HPDE6-E6E7 (cell line): ENCODE data around the gene GSC.
"Not testable (repeated sequence)": the region's sequence is repeated elsewhere in the genome, so short reads cannot be mapped to it uniquely, and the experiment has no call there.

ENCODE experiments used
- DNase-seq: peaks from one replicate; pipeline ENCODE4 v3.0.0; 2011; ENCODE audit warnings: missing footprints; ENCODE audit errors: extremely low spot score

The GSC gene

DNA sequence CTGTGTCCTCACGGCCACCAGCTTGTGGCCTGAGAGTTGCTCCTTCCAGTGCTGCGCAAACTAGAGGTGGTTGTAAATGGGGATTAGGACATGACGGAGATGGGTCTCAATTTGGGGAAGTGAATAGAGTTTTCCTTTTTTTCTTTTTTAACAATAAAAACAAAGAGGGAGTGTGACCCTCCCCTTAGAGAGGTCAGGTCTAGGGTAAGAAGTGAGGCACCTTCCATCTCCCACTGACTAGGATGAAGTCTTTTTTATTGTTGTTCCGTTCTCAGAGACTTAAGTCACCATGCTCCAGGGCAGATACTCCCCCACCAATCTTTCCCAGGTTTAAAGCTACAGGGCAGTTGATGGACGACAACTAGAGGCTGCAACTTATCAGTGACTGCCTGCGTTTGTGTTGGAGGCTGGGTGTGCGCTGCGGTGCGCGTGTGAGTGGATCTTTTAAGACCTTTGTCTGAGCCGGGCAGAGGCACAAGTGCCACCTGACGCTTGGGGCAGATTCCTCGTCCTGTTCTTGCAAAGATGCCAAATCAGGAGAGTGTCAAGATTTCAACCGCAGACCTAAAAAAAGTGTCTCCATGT is 2.1 kb upstream of the GSC start:
- no peak for DNase-seq

DNA sequence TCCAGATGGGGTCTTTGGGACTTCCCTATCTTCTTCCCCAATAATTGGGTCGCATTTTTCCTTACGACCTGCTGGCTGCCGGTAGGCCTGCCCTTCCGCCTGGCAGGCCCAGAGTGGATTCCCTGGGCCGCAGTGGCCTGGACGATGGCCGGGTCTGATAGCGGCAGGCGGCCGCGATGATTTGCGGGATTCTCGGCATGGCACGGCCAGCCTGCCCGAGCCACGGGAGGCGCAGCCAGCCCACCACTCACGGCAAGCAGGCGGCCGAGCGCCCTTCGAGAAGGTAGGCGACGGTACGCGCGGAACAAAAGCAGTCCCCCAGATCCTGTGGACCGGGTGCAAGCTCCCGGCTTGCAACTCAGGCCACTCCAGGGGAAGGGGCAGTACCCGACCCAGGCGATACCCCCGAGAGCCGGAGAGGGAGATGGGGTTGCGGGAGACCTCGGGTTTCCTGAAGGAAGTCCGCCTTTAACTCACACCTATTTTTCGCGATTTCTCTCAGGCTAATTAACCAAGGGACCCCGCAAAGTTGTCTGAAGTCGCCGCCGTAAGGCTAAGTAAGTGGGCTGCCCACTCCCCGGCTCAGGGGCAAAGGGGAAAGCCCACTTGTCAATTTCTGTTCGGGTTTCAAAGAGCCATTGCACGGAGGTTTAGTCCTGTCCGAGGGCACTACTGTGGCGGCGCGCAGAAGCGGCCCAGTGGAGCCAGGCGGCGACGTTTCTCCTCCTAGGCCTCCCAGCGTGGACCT is 1.4 kb upstream of the GSC start:
- no peak for DNase-seq

DNA sequence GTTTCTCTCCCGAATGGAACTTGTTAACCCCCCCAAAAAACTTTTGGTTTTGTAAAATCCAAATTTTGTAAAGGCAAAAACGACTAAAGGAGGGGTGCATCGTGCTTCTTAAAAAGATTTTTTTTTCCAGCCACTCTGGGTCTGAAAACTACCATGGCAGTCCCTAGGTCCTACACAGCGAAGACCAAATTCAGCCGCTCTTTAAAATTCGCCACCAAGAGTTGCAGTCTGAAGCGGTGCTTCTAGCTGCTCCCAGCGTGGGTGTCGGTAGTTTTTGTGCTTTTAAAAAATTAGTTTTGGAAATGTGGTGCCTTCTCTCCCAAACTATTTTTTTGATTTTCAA is 873 bp upstream of the GSC start:
- no peak for DNase-seq

DNA sequence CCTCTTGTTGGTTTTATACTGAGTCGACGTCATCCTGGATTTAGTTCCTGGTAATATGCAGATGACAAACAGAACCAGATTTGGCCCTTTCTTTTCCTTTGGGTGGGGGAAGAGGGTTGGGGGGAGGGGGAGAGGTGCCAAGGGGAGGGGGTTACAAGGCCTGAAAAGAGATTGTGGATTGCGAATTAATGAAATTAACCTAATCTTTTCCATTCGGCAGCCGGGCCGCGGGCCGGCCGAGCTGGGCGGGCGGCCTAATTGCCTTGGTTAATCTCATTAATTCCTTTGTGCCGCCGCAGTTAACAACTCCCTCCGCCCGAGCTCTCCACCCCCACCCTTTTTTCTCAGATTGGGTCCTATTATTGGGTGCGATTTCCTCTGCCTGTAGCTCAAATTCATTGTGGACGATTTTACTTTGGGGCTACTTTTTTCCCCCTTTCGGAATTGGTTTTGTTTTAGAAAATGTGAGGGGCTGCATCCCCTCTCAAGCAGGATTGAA is 387 bp upstream of the GSC start:
- DNase-seq = no peak

DNA sequence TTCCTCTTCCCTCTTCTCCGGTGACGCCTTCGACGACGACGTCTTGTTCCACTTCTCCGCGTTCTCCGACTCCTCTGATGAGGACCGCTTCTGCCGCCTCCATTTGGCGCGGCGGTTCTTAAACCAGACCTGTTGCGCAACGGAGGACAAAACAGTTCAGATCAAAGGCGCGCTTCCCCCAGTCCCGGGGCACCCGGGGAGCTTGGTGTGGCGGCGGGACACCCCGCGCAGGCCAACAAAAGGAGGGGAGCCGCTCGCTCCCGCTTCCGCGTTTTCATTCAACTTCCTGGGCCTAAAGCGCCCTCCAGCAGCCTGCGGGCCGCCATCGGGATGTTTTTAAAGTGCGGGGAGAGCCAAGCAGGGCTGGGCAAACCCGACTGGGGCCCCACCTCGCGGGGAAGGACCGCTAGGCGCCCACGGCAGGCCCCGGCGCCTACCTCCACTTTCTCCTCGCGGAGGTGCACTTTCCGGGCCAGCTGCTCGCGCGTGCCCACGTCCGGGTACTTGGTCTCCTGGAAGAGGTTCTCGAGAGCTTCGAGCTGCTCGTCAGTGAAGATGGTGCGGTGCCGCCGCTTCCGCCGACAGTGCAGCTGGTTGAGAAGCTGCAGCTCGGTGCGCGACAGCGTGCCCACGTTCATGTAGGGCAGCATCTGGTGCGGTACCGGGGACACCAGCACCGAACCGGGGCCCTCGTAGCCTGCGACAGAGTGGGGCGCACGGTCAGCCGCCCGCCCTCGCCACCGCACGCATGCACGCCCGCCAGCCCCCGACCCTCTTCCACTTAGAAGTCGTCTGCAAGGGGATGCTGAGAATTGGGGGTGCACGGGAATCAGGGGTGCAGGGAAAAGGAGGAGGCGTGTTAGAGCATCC is 1.2 kb downstream of the GSC start:
- no peak for DNase-seq

DNA sequence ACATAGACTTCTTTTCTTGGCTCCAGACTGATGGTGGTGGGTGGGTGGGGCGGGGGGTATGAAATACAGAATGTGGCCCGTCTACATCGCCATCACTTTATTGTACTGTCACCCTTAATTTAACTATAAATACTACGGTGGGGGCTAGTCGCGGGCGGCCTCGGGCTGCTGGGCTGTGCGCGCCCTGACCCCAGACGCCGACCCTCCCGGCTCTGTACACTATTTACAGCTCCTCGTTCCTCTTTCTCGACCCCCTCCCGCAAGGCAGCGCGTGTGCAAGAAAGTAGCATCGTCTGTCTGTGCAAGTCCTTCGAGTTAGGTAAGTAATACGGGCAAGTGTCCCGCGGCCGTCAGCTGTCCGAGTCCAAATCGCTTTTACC is 1.8 kb downstream of the GSC start:
- DNase-seq = no peak

DNA sequence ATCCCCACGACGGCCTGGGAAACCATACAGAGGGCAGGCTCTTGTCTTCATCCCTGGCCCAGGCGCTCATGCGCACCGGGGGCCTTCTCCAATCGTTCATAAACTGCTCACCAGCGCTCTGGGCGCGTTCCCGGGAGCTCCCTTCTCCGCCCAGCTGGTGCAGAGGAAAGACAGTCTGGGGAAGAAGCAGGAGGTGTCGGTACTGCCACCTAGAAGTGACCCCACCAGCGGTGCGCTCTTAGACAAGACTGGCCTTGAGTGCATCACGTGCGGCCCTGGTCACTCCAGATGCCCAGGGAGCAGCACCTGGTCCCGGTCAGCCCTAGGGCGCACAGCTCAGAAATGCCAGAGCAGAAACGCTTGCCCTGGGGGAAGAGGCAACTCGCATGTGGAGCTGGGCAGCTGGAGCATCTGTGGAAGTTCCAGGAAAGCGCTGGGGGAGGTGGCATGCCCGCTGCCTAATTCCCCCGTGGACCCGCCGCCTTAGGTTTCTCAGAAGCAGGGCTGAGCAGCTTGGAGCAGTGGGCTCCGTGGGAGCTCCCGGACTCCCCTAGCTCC is 2.5 kb downstream of the GSC start:
- no peak for DNase-seq

DNA sequence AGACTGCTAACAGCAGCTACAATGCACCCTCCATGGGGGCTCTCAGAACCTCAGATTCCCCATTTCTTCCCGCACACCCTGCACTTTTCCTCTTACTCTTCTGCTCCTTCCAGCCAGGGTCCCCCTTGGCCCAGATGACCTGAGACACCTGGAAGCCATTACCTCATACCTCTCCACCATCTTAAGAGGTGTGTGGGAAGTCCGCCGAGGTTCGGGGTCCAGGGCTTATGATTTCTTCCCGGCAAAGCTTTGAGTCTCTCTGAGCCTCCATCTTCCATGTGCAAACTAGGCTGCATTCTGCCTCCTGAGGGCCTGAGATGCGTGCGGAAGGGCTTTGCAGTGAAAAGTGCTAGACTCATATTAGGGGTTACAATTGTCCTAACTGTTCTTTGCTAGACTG is 5.3 kb downstream of the GSC start:
- no peak for DNase-seq

DNA sequence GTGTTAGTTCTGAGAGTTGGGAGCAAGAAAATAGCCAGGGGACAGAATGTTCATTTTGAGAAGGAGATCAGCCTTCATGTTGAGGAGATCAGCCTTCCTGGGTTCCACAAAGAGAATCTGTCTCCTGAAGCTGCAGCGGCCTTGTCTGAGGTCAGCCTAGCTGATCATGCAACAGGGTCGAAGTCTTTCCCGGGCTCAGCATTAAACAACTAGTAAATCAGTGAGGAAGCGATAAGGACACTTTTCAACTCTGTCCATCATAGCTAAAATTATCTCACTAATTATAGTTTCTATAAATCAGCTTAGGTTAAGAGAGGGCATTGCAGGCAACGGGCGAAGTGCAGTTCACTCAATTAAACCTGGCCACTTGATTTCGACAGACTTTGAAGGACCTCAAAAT is 7.5 kb downstream of the GSC start:
- no peak for DNase-seq

DNA sequence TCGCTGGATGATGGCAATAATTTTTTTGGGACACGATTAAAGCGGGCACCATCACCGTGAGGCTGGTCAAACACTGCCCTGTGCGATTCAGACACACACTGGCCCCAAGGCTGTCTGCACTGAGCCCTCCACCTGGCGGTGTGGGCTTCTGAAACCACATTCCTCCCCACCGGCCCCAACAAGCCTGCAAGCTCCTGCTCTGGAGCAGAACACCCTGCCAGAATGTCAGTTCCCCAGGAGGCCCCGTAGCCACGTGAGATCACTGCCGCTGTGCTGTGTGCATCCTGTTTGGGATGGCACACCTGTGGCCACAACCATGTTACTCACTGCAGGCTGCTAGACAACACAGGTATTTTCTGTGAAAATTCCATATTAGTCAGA is 7.9 kb downstream of the GSC start:
- DNase-seq = no peak

DNA sequence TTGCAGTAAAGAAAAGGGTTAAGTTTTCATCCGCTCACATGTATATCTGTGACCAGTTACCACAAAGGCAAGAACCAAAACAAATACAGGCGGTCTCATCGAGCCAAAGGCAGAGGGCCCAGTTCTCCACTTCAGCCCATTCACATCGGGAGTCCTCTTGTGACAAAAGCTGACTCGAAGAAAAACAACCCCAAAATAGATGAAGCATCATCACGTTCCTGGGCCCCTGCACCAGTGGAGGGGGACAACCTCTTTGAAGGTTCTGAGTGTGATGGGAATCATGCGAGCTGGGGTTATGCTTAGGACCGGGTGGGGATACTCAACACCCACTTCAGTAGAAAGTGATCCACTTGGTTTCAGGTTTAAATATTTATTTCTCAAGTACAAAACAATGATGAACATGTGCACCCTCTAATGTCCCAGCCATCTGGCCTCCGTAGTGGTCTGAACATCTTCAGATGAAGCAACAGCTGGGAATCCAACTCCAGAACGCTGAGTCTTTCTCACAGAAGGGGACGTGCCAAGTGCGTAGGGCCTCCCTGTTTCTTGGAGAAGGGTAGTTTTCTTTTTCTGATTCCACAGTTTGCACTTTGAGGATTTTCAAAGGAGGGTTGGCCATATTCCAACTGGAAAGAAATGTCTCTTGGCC is 8.4 kb downstream of the GSC start:
- DNase-seq = no peak

DNA sequence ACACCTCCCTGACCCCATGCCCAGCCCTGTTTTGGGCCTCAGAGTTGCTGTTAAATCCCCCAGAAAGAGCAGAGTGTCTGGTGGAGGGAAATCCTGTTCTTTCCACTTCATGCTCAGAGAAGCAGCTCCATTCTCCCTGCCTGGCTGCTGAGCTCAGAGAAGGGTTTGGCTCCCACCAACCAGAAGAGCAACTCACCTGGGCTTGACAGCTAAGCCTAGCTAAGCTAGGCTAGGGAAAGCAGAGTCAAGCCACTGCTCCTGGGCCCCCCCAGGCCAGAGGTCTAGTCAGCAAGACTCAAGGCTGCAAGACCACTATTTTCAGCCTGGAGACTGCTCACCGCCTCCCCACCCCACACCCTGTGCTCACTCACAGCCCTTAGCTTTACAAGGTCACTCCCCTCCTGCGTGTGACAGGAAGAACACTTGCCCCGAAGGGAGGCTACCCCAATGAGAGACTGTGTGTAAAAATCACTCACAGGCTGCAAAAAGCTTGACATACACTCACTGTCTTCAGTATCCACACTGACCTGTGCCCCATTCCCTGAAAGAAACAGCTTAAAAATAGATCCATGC is 13.5 kb downstream of the GSC start:
- DNase-seq = no peak

DNA sequence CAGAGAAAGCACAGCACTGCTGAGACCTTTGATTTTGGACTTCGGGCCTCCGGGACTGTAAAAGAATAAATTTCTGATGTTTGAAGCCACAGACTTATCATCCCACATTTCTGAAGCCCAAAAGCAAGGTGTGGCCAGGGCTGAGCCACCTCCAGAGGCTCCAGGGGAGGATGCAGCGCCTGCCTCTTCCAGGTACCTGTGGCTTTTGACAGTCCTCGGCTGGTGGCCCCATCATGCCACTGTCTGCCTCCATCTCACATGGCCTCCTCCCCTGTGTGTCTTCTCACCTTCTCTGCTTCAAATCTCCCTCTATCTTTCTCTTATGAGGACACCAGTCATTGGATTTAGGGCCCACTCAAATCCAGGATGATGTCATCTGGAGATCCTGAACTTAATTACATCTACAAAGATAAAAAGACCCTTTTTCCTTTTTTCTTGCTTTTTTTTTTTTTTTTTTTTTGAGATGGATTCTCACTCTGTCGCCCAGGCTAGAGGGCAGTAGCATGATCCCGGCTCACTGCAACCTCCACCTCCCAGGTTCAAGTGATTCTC is 15.4 kb downstream of the GSC start:
- DNase-seq = no peak

DNA sequence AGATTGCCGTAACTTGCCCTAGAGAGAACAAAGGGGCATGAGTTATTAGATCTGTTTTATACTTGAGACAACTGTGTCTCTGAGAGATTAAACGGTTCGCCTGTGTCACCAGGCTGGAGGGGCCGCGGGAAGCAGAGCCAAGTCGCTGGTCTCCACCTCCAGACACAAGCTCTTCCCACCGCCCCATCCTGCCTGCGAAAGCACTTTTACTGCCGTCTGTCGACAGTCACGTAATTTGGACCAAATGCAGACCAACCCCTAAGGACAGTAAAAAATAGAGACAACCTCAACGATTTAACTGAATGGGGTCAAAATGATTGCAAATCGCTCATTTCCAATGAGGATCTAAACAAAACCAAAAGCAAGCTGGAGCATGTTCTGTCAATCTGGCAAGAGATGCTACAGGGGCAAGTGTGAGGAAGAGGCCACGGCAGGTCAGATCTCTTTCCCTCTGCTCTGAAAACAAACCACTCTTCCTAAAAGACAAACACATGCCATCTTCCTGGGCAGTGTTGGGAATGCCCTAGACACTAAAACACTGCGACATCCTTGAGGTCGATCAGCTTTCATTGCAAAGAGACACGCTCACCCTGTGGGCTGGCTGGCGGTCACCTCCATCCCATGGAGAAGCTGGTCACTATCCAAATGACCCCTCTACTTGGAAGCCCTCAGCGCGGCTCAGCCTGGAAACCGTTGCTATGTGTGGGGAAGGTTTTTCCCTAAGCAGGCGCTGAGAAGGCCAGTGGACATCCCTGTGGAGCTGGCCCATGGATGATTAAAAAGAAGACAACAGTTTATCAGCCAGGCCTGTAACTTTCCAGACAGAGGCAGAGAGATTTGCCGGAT is 17.1 kb downstream of the GSC start:
- DNase-seq = no peak

DNA sequence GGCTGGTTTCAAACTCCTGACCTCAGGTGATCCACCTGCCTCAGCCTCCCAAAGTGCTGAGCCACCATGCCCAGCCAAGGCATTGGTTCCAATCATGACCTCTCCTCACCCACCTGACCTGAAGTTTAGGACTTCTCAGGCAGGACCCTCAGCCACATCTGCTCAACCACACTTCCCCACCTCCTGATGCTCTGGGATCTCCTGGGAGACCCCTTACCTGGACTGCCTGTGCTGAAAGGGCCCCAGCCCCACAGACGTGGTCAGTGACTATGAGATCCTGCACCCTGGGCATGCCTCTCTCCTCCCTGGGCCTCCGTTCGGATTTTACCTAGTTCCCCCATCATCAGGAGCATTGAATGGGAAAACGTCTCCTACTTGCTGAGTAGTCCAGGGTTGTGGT is 18.0 kb downstream of the GSC start:
- DNase-seq = no peak

DNA sequence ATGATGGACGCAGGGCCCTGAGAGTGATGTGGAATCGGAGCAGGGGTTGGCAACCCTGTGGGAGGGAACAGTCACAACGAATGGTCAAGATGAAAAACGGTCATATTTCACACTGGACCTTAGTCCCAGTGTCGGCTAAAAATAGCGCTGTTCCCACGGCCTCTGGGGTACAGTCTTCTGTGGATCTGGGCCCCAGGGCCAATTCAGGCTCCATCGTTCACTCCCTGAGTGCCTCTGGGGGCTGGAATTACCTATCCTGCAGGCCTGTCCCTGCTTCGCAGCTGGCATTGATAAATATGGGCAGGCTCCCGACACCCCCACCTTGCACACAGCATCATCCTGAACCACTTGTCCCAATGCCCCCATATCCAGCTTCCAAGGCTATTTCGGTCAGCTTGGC is 18.6 kb downstream of the GSC start:
- no peak for DNase-seq

DNA sequence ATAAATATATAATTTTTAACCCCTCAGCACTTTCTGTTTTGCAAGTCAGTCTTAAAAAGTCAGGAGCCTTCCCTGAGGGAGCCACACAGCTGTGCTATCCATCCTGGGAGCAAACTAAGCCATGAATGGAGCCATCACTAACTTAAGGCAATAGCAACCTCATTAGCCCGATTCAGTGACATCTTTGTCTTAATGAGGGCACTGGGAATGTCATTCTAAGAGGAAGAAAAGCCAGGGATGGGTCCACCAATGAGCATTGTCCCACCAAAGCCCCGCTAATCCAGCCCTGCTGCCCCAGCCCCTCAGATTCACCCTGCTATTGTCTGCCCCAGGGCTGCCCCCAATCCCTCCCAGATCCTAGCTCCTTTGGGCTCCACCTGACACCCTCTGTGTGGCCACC is 19.5 kb downstream of the GSC start:
- DNase-seq = no peak

DNA sequence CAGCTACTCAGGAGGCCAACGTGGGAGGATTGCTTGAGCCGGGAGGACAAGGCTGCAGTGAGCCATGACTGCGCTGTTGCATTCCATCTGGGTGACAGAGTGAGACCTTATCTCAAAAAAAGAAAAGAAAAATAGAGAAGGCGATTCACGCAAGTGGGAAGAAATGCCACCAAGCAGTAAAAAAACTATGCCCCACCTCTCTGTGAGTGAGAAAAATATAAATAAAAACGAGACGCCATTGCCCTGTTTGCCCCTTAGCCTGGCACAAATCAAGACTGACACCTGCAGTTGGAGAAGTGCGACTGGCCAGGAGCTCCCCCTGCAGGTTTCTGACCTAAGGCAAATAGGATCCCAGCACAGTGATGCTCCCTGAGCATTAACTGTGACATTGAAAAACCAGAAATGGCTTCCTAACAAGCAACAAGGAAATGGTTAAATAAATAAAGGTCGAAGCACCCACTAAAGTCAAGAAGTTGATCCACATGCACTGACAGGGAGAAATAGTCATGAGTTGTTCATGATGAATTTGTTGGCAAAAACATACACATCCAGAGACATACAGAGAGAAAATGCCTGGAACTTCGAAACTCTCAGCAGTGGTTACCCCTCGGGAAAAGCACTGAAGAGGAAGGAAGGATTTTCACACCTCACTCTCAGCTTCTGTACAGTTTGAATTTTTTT is 21.1 kb downstream of the GSC start:
- peak; percentile 11 for DNase-seq

DNA sequence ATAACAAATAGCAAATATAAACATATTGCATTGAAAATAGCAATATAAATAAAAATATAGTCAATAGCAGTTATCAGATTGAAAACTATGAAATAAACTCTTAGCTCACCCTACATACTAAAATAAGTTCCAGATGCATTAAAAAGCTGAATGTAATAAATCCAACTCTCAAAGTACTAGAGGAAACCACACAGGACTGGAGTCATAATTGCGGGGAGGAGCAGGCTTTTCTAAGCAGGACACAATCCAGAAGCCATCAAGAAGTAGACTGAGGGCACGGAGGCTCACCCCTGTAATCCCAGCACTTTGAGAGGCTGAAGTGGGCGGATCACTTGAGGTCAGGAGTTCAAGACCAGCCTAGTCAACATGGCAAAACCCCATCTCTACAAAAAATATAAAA is 22.2 kb downstream of the GSC start:
- no peak for DNase-seq

DNA sequence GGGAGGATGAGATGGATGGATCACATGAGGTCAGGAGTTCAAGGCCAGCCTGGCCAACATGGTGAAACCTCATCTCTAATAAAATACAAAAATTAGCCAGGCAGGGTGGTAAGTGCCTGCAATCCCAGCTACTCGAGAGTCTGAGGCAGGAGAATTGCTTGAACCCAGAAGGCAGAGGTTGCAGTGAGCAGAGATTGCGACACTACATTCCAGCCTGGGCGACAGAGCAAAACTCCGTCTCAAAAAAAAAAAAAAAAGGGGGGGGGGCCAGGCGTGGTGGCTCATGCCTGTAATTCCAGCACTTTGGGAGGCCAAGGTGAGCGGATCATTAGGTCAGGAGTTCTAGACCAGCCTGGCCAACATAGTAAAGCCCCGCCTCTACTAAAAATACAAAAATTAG is 22.8 kb downstream of the GSC start:
- not testable (repeated sequence) for DNase-seq
